Mesenchymal stem cell (in vitro differentiated cells and primary cell): ENCODE measurements around the gene LARGE1.

Experiments used
- DNase-seq: peaks from one replicate; pipeline ENCODE4 v3.0.0-alpha.2; 2013
- H2AFZ ChIP-seq: one replicate; pipeline ENCODE4 v1.6.1; 2013; ENCODE audit warnings: low read depth, mild to moderate bottlenecking, control low read depth, inconsistent platforms, low read length, moderate library complexity
- H2AK5ac ChIP-seq: 2 replicates; pipeline ENCODE4 v1.6.1; 2013; ENCODE audit warnings: low read length, moderate library complexity, mild to moderate bottlenecking, inconsistent platforms; ENCODE audit not compliant: severe bottlenecking
- H2BK120ac ChIP-seq: one replicate; pipeline ENCODE4 v1.6.1; 2013; ENCODE audit warnings: low read depth, mild to moderate bottlenecking, inconsistent platforms, low read length, moderate library complexity
- H2BK12ac ChIP-seq, 2 experiments: one replicate each; pipeline ENCODE4 v1.6.1; 2013; ENCODE audit warnings: inconsistent platforms in 2 of 2, low read length in 2 of 2, mild to moderate bottlenecking in 2 of 2, moderate library complexity in 2 of 2, control low read depth in 1 of 2
- H2BK15ac ChIP-seq: one replicate; pipeline ENCODE4 v1.6.1; 2013; ENCODE audit warnings: mild to moderate bottlenecking, low read depth, inconsistent platforms; ENCODE audit not compliant: poor library complexity, severe bottlenecking
- H2BK5ac ChIP-seq: 2 replicates; pipeline ENCODE4 v1.6.1; 2013; ENCODE audit warnings: low read depth, mild to moderate bottlenecking, low read length, control low read depth, inconsistent platforms; ENCODE audit not compliant: poor library complexity, severe bottlenecking
- H3K14ac ChIP-seq, 2 experiments: one replicate each; pipeline ENCODE4 v1.6.1; 2013; ENCODE audit warnings: inconsistent platforms in 2 of 2, low read length in 2 of 2, control low read depth in 1 of 2, mild to moderate bottlenecking in 1 of 2, moderate library complexity in 1 of 2
- H3K18ac ChIP-seq, 2 experiments: one replicate each; pipeline ENCODE4 v1.6.1; 2013; ENCODE audit warnings: inconsistent platforms in 2 of 2, low read length in 2 of 2, control low read depth in 1 of 2, low read depth in 1 of 2, mild to moderate bottlenecking in 1 of 2
- H3K23ac ChIP-seq, 2 experiments: one replicate each; pipeline ENCODE4 v1.6.1; 2013; ENCODE audit warnings: inconsistent platforms in 2 of 2, low read length in 2 of 2, mild to moderate bottlenecking in 2 of 2, moderate library complexity in 2 of 2, control low read depth in 1 of 2
- H3K27ac ChIP-seq: 2 replicates; pipeline ENCODE4 v1.5.1; 2013; ENCODE audit warnings: mild to moderate bottlenecking, moderate library complexity, low read length, control low read depth, inconsistent platforms; ENCODE audit not compliant: poor library complexity, severe bottlenecking
- H3K27me3 ChIP-seq, 2 experiments: 2 replicates each; pipeline versions ENCODE4 v1.6.1 to v1.7.0; 2013; ENCODE audit warnings: low read length in 2 of 2, mild to moderate bottlenecking in 2 of 2, moderate library complexity in 2 of 2, control low read depth in 1 of 2, inconsistent platforms in 1 of 2; ENCODE audit not compliant: control insufficient read depth in 1 of 2, insufficient read depth in 1 of 2
- H3K36me3 ChIP-seq, 2 experiments: 2 replicates each; pipeline versions ENCODE4 v1.6.1 to v1.7.0; 2013; ENCODE audit warnings: low read length in 2 of 2, control low read depth in 1 of 2, inconsistent platforms in 1 of 2, low read depth in 1 of 2, mild to moderate bottlenecking in 1 of 2; ENCODE audit not compliant: insufficient read depth in 2 of 2, control insufficient read depth in 1 of 2
- H3K4ac ChIP-seq, 2 experiments: one replicate each; pipeline ENCODE4 v1.6.1; 2013; ENCODE audit warnings: inconsistent platforms in 2 of 2, low read length in 2 of 2, mild to moderate bottlenecking in 2 of 2, moderate library complexity in 2 of 2, control low read depth in 1 of 2, low read depth in 1 of 2
- H3K4me1 ChIP-seq: 2 replicates; pipeline ENCODE4 v1.6.1; 2013; ENCODE audit warnings: low read depth, low read length, control low read depth; ENCODE audit not compliant: control insufficient read depth, insufficient read depth
- H3K4me2 ChIP-seq: 2 replicates; pipeline ENCODE4 v1.6.1; 2013; ENCODE audit warnings: low read length, mild to moderate bottlenecking, inconsistent platforms; ENCODE audit not compliant: poor library complexity, severe bottlenecking
- H3K4me3 ChIP-seq, 2 experiments: 2 replicates each; pipeline versions ENCODE4 v1.5.1 to v1.7.0; 2013; ENCODE audit warnings: low read length in 2 of 2, mild to moderate bottlenecking in 2 of 2, control low read depth in 1 of 2, low read depth in 1 of 2; ENCODE audit not compliant: insufficient read depth in 1 of 2
- H3K79me1 ChIP-seq: replicated peaks from 2 replicates; pipeline ENCODE4 v1.6.1; 2013; ENCODE audit warnings: mild to moderate bottlenecking, control low read depth, low read length, inconsistent platforms; ENCODE audit not compliant: poor library complexity, severe bottlenecking
- H3K9ac ChIP-seq: 2 replicates; pipeline ENCODE4 v1.7.0; 2013; ENCODE audit warnings: mild to moderate bottlenecking, low read length, moderate library complexity
- H3K9me3 ChIP-seq: 2 replicates; pipeline ENCODE4 v1.7.0; 2013; ENCODE audit warnings: mild to moderate bottlenecking, low read length; ENCODE audit not compliant: control insufficient read depth
- H4K8ac ChIP-seq: one replicate; pipeline ENCODE4 v1.6.1; 2013; ENCODE audit warnings: inconsistent platforms, mild to moderate bottlenecking, low read length, moderate library complexity
- H4K91ac ChIP-seq: one replicate; pipeline ENCODE4 v1.6.1; 2013; ENCODE audit warnings: mild to moderate bottlenecking, low read length, inconsistent platforms
- WGBS: methylation state at CpG from one replicate; pipeline ENCODE4 v1.1.7; 2013; ENCODE audit warnings: mixed read lengths; 5-methylcytosine and 5-hydroxymethylcytosine counted together

Gene LARGE1

GRCh38 chr22:33362702-33363101 lies 557.6 kb downstream of the LARGE1 start:
- no peak overlapping the region for H3K4me3 ChIP-seq
- H3K27me3 ChIP-seq: no peaks in the 10 kb centered on the region
- H3K27ac ChIP-seq: no peak overlapping the region
- H3K4me1 ChIP-seq: peaks cover 2% of the 10 kb centered on the region
- H3K9me3 ChIP-seq: no peaks in the 10 kb centered on the region
- DNase-seq: no peak
- no peak overlapping the region for H4K91ac ChIP-seq
- no peaks in the 10 kb centered on the region for H3K79me1 ChIP-seq
- no peak overlapping the region for H2BK120ac ChIP-seq
- H2AFZ ChIP-seq: no peak overlapping the region
- 96% methylated on average over 5 of the region's 5 CpGs for WGBS
- H3K14ac ChIP-seq: no peak overlapping the region
- no peak overlapping the region for H3K18ac ChIP-seq
- no peak overlapping the region for H2BK12ac ChIP-seq
- H3K23ac ChIP-seq: no peak overlapping the region
- no peak overlapping the region for H2BK15ac ChIP-seq
- H4K8ac ChIP-seq: no peak overlapping the region
- no peak overlapping the region for H3K4me2 ChIP-seq
- H2AK5ac ChIP-seq: no peak overlapping the region
- H3K4ac ChIP-seq: no peak overlapping the region
- peaks cover 0 to 19% of the 10 kb centered on the region in 2 experiments for H3K36me3 ChIP-seq
- H2BK5ac ChIP-seq: no peak overlapping the region
- H3K9ac ChIP-seq: no peak overlapping the region

- Histone ChIP-seq H3K36me3 (peaks cover 0 to 20% of the 10 kb centered on the region in 2 experiments), H2AFZ (no peak overlapping the region), H3K4me1 (peaks cover 2% of the 10 kb centered on the region), H2BK12ac (no peak overlapping the region), H2BK120ac (no peak overlapping the region), H3K27me3 (no peaks in the 10 kb centered on the region), H3K27ac (no peak overlapping the region), H3K23ac (no peak overlapping the region), H3K14ac (no peak overlapping the region), H2BK15ac (no peak overlapping the region), H3K79me1 (no peaks in the 10 kb centered on the region), H3K4ac (no peak overlapping the region), H4K8ac (no peak overlapping the region), H4K91ac (no peak overlapping the region), H2BK5ac (no peak overlapping the region), H3K4me2 (no peak overlapping the region), H3K4me3 (no peak overlapping the region), H3K18ac (no peak overlapping the region), H2AK5ac (no peak overlapping the region), H3K9me3 (no peaks in the 10 kb centered on the region), H3K9ac (no peak overlapping the region)
- peak; percentile 53 for DNase-seq
Observed at GRCh38 chr22:33361581-33361980, 558.7 kb downstream of the LARGE1 start.

GRCh38 chr22:33357981-33358399 lies 562.3 kb downstream of the LARGE1 start:
- no peaks in the 10 kb centered on the region for H3K27me3 ChIP-seq
- no peak overlapping the region for H3K14ac ChIP-seq
- H2BK5ac ChIP-seq: no peak overlapping the region
- no peak overlapping the region for H4K91ac ChIP-seq
- no peak overlapping the region for H3K23ac ChIP-seq
- H3K36me3 ChIP-seq: peaks cover 0 to 14% of the 10 kb centered on the region in 2 experiments
- no peak overlapping the region for H3K18ac ChIP-seq
- no peaks in the 10 kb centered on the region for H3K9me3 ChIP-seq
- no peak overlapping the region for H3K27ac ChIP-seq
- H3K9ac ChIP-seq: no peak overlapping the region
- no peak overlapping the region for H3K4me2 ChIP-seq
- no peaks in the 10 kb centered on the region for H3K79me1 ChIP-seq
- no peak overlapping the region for H3K4me3 ChIP-seq
- H2BK15ac ChIP-seq: no peak overlapping the region
- H4K8ac ChIP-seq: no peak overlapping the region
- no peak overlapping the region for H3K4ac ChIP-seq
- WGBS: 72% methylated on average over 4 of the region's 4 CpGs
- no peak overlapping the region for H2AK5ac ChIP-seq
- DNase-seq: no peak
- peaks cover 2% of the 10 kb centered on the region for H3K4me1 ChIP-seq
- no peak overlapping the region for H2BK120ac ChIP-seq
- no peak overlapping the region for H2BK12ac ChIP-seq
- H2AFZ ChIP-seq: no peak overlapping the region

- no peak overlapping the region for H2BK120ac ChIP-seq
- no peak overlapping the region for H3K23ac ChIP-seq
- H3K9ac ChIP-seq: no peak overlapping the region
- no peak overlapping the region for H2BK15ac ChIP-seq
- H3K14ac ChIP-seq: no peak overlapping the region
- no peaks in the 10 kb centered on the region for H3K9me3 ChIP-seq
- H3K79me1 ChIP-seq: no peaks in the 10 kb centered on the region
- 67% methylated on average over 1 of the region's 1 CpG for WGBS
- DNase-seq: no peak
- no peak overlapping the region for H3K4me3 ChIP-seq
- H3K27ac ChIP-seq: peak overlapping the region; percentile 21
- H2BK5ac ChIP-seq: no peak overlapping the region
- H4K8ac ChIP-seq: no peak overlapping the region
- H3K36me3 ChIP-seq: peaks cover 0 to 8% of the 10 kb centered on the region in 2 experiments
- H4K91ac ChIP-seq: no peak overlapping the region
- no peak overlapping the region for H3K18ac ChIP-seq
- H2AFZ ChIP-seq: no peak overlapping the region
- H3K27me3 ChIP-seq: no peaks in the 10 kb centered on the region
- H3K4me2 ChIP-seq: no peak overlapping the region
- H3K4ac ChIP-seq: no peak overlapping the region
- no peak overlapping the region for H2BK12ac ChIP-seq
- H3K4me1 ChIP-seq: peaks cover 4% of the 10 kb centered on the region
- H2AK5ac ChIP-seq: no peak overlapping the region
Observed at GRCh38 chr22:33354928-33355327, 565.3 kb downstream of the LARGE1 start.
